K562 (cell line): ENCODE results near the gene CHSY1. TPM values are rescaled to one million over a fixed set of nuclear protein-coding genes. Genes with fewer than 3 reads are reported as not detected.

ENCODE experiments used
- ATF2 ChIP-seq: sonication (generic); formaldehyde crosslinking; IDR thresholded peaks from 2 replicates; pipeline ENCODE4 v1.8.1; 2022; ENCODE audit warnings: missing genetic modification reagents
- CBX5 ChIP-seq: IDR thresholded peaks from 2 replicates; pipeline ENCODE4 v1.6.1; 2014; ENCODE audit warnings: low read depth, borderline replicate concordance
- DMBX1 ChIP-seq: fragments of 250-450 bp; sonication (Bioruptor Pico); IDR thresholded peaks from 2 replicates; pipeline ENCODE4 v1.8.0; 2022; ENCODE audit warnings: inconsistent platforms, mild to moderate bottlenecking, moderate library complexity, borderline replicate concordance
- GABPA ChIP-seq: fragments of 200-800 bp; sonication (Bioruptor generic); conservative IDR thresholded peaks from 2 replicates; pipeline ENCODE4 v1.6.1; 2016; ENCODE audit warnings: low read depth, missing genetic modification characterization, missing compliant biosample characterization
- HOXB6 ChIP-seq: fragments of 250-450 bp; sonication (Bioruptor Pico); IDR thresholded peaks from 2 replicates; pipeline ENCODE4 v1.5.1; 2022; ENCODE audit warnings: mild to moderate bottlenecking, borderline replicate concordance
- KDM4B ChIP-seq, 2 experiments: fragments of 450-650 bp in 1 of 2; sonication (generic) in 1 of 2; IDR thresholded peaks; 2 replicates each; pipeline ENCODE4 v1.6.1; 2016 to 2017; ENCODE audit warnings: borderline replicate concordance in 2 of 2, antibody characterized with exemption in 1 of 2, low read depth in 1 of 2, mild to moderate bottlenecking in 1 of 2
- MECOM ChIP-seq: fragments of 250-450 bp; sonication (Bioruptor Pico); IDR thresholded peaks from 2 replicates; pipeline ENCODE4 v1.8.0; 2022; ENCODE audit warnings: inconsistent platforms
- NKRF ChIP-seq: fragments of 450-650 bp; IDR thresholded peaks from 2 replicates; pipeline ENCODE4 v1.6.1; 2016; ENCODE audit warnings: borderline replicate concordance
- PBX2 ChIP-seq, 2 experiments: IDR thresholded peaks in 1 of 2; conservative IDR thresholded peaks in 1 of 2; 2 replicates each; pipeline ENCODE4 v1.6.1; 2016; ENCODE audit warnings: low read depth in 2 of 2, mild to moderate bottlenecking in 1 of 2, missing compliant biosample characterization in 1 of 2, missing genetic modification characterization in 1 of 2, moderate library complexity in 1 of 2
- RBM34 ChIP-seq: fragments of 200-400 bp; formaldehyde crosslinking; IDR thresholded peaks from 2 replicates; pipeline ENCODE4 v1.6.1; 2018; ENCODE audit warnings: low read length, borderline replicate concordance; ENCODE audit not compliant: insufficient read depth
- RNF2 ChIP-seq: sonication (generic); IDR thresholded peaks from 2 replicates; pipeline ENCODE4 v1.6.1; 2016
- SIN3B ChIP-seq: fragments of 450-650 bp; IDR thresholded peaks from 2 replicates; pipeline ENCODE4 v1.6.1; 2017; ENCODE audit warnings: low read depth, mild to moderate bottlenecking, moderate library complexity
- TAF9B ChIP-seq: fragments of 450-650 bp; IDR thresholded peaks from 2 replicates; pipeline ENCODE4 v1.6.1; 2018; ENCODE audit warnings: mild to moderate bottlenecking; ENCODE audit not compliant: partially characterized antibody
- ZNF175 ChIP-seq: fragments of 200-800 bp; sonication (Bioruptor generic); IDR thresholded peaks from 2 replicates; pipeline ENCODE4 v1.6.1; 2016; ENCODE audit warnings: low read depth, mild to moderate bottlenecking, missing genetic modification characterization, missing compliant biosample characterization
- ZNF316 ChIP-seq: fragments of 450-650 bp; IDR thresholded peaks from 2 replicates; pipeline ENCODE4 v1.6.1; 2016
- polyA plus RNA-seq, 8 experiments: library from polyadenylated mRNA; depleted of rRNA in 4 of 8; stranded (reverse) in 5 of 8; unstranded in 3 of 8; fragments of >200 nt; fragmentation: Nextera tagmentation in 2 of 8; fragmentation: Illumina TruSeq in 1 of 8; extraction: Ambion mirVana in 2 of 8; extraction: Trizol in 1 of 8; gene quantifications; 2 replicates each; pipeline versions ENCODE4 v1.2.1 to v1.2.3, GENCODE V29; 2011 to 2014; ENCODE audit warnings: inconsistent platforms in 1 of 8, missing spikeins in 1 of 8
- total RNA-seq, 7 experiments: library from RNA; depleted of rRNA in 6 of 7; stranded (reverse); fragments of >200 nt in 6 of 7; fragmentation: Illumina TruSeq in 2 of 7; extraction: Trizol in 2 of 7; gene quantifications; 2 replicates each; pipeline versions ENCODE4 v1.2.1 to v1.2.3, GENCODE V29; 2011 to 2021; ENCODE audit warnings: low replicate concordance in 1 of 7

CHSY1 gene
- total and polyA plus RNA-seq, 9 of the 15 experiments (the other 6 are each of a cell fraction or from before 2014, with no cell fraction given) = 7.0 to 16.4 (median 13.4) TPM

- TF ChIP-seq RBM34 = no peak
- TF ChIP-seq NKRF = peak; percentile 69; the same call in 1 of the 2 replicates
- peak; percentile 99 for TF ChIP-seq TAF9B
- TF ChIP-seq HOXB6 (CRISPR knock-in tag) = no peak
- no peak for TF ChIP-seq PBX2 (CRISPR knock-in tag; IDR thresholded peaks at IDR 0.05; ENCODE audit: low read depth)
- no peak; the same call in 1 of the 2 replicates for TF ChIP-seq PBX2 (tag; conservative IDR thresholded peaks at IDR 0.05; ENCODE audit: low read depth)
- 0 out of 2 replicates have a peak, but pooled peaks have one; percentile 24 for TF ChIP-seq DMBX1 (CRISPR knock-in tag)
- peak; percentile 71 for TF ChIP-seq RNF2
- TF ChIP-seq KDM4B (IDR thresholded peaks at IDR 0.05; ENCODE audit: borderline replicate concordance in 2 of 2, low read depth in 1 of 2) = peak in 1 of 2 experiments; percentile 49; a peak in 1 of 4 replicates
- no peak for TF ChIP-seq ATF2 (CRISPR knock-in tag)
- no peak for TF ChIP-seq CBX5
- no peak for TF ChIP-seq ZNF316
- peak; percentile 65 for TF ChIP-seq GABPA (tag)
- TF ChIP-seq ZNF175 = peak; percentile 62
- peak; percentile 87 for TF ChIP-seq MECOM (CRISPR knock-in tag)
- no peak for TF ChIP-seq SIN3B
Observed at GRCh38 chr15:101167753-101168462, 83.9 kb downstream of the CHSY1 start (continued).
